ENCODE results near the gene ORAI2.
"Not testable (repeated sequence)": the region's sequence is repeated elsewhere in the genome, so short reads cannot be mapped to it uniquely, and the experiment has no call there.

ORAI2 gene

GRCh38 chr7:102503141-102503540 lies 69.8 kb downstream of the ORAI2 start:
- not testable (repeated sequence) for DNase-seq (ENCODE audit: low read depth)

DNA sequence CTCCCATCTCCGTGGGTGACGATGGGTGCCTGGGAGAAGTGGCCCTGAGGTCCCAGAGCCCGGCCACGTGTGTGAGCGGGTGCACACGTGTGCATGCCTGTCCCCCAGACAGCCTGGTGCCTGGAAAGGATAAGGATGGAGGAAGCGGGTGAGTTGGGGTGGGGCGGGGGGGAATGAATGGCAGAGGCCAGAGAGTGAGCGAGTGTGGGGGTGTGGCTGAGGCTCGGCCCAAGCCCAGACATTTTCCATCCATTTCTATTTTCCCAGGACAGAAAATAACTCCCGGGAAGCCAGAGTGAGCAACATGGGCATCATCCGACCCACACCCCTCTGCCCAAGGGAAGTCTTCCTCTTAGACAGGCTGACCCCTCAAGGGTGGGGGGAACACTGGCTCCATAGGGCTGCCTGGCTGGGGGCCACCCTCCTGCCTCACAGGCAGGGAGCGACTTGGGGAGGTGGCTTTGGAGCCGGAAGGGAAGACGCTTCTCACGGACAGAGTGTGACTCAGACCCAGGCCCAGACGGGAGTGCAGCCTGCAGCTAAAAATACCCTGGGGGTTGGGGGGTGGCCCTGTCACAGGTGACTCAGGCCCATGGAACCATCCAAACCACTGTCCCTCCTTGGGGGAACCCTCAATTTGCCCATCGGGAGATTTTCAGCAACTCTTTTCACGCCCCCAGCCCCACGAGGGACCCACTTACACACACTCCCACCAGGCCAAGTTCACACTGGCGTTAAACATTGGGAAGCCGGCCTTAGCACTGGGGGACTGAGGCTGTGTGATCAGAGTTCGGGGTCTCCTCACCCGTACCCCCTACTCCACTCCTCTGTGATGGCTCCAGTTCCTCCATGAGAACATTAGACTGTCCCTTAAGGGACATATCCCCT lies 72.2 kb downstream of the ORAI2 start:
- DNase-seq (ENCODE audit: low read depth) = not testable (repeated sequence)
